Measurements from ENCODE around the gene GABRR1.
"Not testable (repeated sequence)": the region's sequence is repeated elsewhere in the genome, so short reads cannot be mapped to it uniquely, and the experiment has no call there.

GABRR1 gene

GRCh38 chr6:89138173-89138572, 79.0 kb downstream of the GABRR1 start:
- no peaks in the 10 kb centered on the region for H3K36me3 Mint-ChIP-seq
- CTCF ChIA-PET = interaction anchor here (1.3 kb wide), 1 partner anchor 17 kb away, joined by 3 read pairs; no protein-coding TSS in a partner anchor
- peaks cover 4% of the 10 kb centered on the region for H3K27me3 Mint-ChIP-seq
- H3K9me3 Mint-ChIP-seq = no peaks in the 10 kb centered on the region
- H3K4me1 Mint-ChIP-seq = no peaks in the 10 kb centered on the region
- no peak for DNase-seq
- no peak overlapping the region for H3K27ac Mint-ChIP-seq
- no peak overlapping the region for H3K4me3 Mint-ChIP-seq

- Mint-ChIP-seq H3K4me1 (no peaks in the 10 kb centered on the region), H3K27ac (no peak overlapping the region), H3K9me3 (no peaks in the 10 kb centered on the region), H3K36me3 (no peaks in the 10 kb centered on the region), H3K4me3 (no peak overlapping the region), H3K27me3 (peaks cover 4% of the 10 kb centered on the region)
- CTCF ChIA-PET = interaction anchor here (0.5 to 1.1 kb wide), 2 partner anchors 10 to 333 kb away, joined by 3 to 4 read pairs; no protein-coding TSS in a partner anchor
- no peak for DNase-seq
Observed at GRCh38 chr6:89134723-89135122, 82.4 kb downstream of the GABRR1 start.

DNA sequence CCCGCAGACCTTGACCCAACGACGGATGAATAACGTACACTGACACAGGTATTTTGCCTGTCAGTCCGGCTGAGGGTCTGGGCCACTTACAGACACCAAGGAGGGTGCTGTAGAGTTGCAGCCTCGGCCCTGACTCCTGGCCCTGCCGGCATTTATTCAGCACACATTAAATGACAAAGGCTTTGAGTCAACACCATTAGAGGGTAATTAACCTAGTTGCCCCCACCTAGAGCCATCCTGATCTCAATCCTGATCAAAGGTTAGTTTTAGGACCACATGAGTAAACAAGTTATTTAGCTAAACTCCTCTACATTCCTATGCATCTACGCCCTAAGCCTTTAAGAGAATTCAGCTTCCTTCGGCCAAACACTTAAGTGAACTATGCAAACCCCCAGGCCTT, 83.2 kb downstream of the GABRR1 start:
- CTCF ChIA-PET = interaction anchor here (1.1 to 1.7 kb wide), 2 partner anchors 11 kb away, joined by 4 to 5 read pairs; no protein-coding TSS in a partner anchor
- peaks cover 5% of the 10 kb centered on the region for H3K27me3 Mint-ChIP-seq
- no peaks in the 10 kb centered on the region for H3K4me1 Mint-ChIP-seq
- H3K27ac Mint-ChIP-seq = no peak overlapping the region
- H3K36me3 Mint-ChIP-seq = no peaks in the 10 kb centered on the region
- no peak for DNase-seq
- no peak overlapping the region for H3K4me3 Mint-ChIP-seq
- H3K9me3 Mint-ChIP-seq = no peaks in the 10 kb centered on the region

DNA sequence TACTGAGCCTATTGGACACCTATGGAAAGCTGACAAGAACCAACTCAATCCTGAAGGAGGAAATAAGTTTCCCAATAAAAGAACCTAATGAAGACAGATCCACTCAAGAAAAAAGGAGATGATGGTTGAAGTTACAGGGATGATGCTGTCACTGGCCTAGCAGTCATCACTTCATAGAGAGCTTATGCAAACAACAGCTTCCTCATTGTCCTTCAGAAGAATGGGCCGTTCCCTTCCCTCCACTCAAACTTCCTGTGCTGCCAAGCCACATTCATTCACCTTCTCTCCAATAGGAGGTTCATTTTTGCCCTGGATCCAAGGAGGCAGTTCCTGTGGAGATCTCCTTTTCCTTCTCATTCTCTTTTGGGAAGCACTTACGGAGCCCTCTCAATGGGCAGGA, 85.1 kb downstream of the GABRR1 start:
- Mint-ChIP-seq H3K27me3 (peaks cover 8% of the 10 kb centered on the region), H3K4me1 (no peaks in the 10 kb centered on the region), H3K4me3 (no peak overlapping the region), H3K27ac (no peak overlapping the region), H3K36me3 (no peaks in the 10 kb centered on the region), H3K9me3 (peaks cover 6% of the 10 kb centered on the region)
- CTCF ChIA-PET = no interaction called here
- no peak for DNase-seq

DNA sequence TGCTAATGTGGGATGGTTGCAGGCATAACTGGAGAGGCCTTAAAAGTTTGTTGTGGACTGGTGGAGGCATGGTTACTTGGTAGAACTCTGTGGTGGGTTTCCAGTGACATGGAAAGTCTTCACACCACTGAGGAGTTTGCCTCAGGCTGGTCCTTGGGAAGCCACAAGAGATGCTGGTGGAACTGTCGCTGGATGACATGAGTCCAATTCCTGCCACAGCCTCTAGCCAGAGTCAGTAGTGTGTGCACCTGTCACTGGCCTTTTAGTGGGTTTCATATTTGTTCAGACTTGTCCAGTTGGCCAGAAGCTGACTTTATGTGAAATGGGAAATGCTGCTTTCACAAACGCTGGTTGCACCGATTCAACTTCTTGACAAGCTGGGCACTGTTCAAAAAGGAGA, 85.6 kb downstream of the GABRR1 start:
- no peak for DNase-seq
- CTCF ChIA-PET = no interaction called here
- Mint-ChIP-seq H3K9me3 (peaks cover 6% of the 10 kb centered on the region), H3K4me3 (no peak overlapping the region), H3K36me3 (no peaks in the 10 kb centered on the region), H3K4me1 (no peaks in the 10 kb centered on the region), H3K27me3 (peaks cover 8% of the 10 kb centered on the region), H3K27ac (no peak overlapping the region)

GRCh38 chr6:89128256-89128671, 88.9 kb downstream of the GABRR1 start:
- H3K4me3 Mint-ChIP-seq, CTCF ChIA-PET, H3K9me3 Mint-ChIP-seq, H3K27me3 Mint-ChIP-seq, DNase-seq, H3K36me3 Mint-ChIP-seq, H3K4me1 Mint-ChIP-seq, H3K27ac Mint-ChIP-seq: not testable (repeated sequence)

Measured in activated naive CD4-positive, alpha-beta T cell treated with anti-CD3 and anti-CD28 coated beads, Interleukin-2, amount 10 ng/mL, durations not matched to agents 7 days and 5 days (primary cell).